ENCODE measurements around the gene PARVA. TPM values are rescaled to one million over a fixed set of nuclear protein-coding genes. Genes with fewer than 3 reads are reported as not detected.
A peak's percentile ranks its signal among the peaks of the same experiment; 100 is the strongest.
"Not testable (repeated sequence)": the region's sequence is repeated elsewhere in the genome, so short reads cannot be mapped to it uniquely, and the experiment has no call there.

Gene PARVA
- total RNA-seq, 1 donor from 2014 or later = 75.4 TPM

DNA sequence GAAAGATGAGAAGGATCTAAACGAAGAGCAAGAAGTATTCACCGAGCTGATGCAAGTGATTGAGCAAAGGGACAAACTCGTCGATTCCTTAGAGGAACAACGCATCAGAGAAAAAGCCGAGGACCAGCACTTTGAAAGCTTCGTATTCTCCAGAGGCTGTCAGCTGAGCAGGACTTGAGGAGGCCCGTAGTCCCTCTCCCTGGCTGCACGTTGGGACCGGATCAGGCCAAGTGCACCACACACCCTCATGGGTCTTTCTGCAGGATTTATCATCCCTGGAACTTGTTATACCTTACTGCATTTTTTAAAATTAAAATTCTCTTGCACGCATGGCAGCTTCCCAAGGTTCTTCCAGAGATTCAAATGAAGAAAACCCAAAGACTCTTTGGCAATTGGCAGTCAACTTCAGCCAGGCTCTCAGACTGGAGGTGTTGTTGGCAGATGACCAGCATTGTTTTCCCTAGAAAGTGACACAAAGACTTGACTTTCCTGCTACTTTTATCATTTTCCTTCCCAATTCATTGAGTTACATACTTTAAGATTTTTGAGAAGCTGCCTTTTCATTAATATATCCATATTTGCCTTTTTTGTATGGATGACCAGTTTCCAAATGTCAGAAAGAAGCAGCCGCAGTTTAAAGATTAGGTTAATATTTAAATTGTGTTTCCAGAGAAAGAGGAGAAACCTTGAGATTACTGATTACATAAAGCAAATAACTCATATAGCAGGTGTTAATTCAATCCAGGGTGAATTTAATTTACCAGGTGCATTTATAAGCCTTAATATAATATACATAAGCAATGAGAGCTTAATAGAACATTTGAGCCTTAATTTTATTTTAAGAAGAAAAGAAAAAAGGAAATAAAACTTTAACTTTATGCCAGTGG, 18.8 kb upstream of the PARVA start:
- Histone ChIP-seq H3K4me1 (no peaks in the 10 kb centered on the region), H3K27ac (replicated peaks) (no peak overlapping the region), H3K4me3 (no peak overlapping the region), H3K9me3 (replicated peaks) (no peaks in the 10 kb centered on the region), H3K27me3 (ENCODE audit: low read depth) (no peaks in the 10 kb centered on the region), H3K36me3 (no peaks in the 10 kb centered on the region)
- intact Hi-C loops (cut with micrococcal nuclease) = no loop called here
- TF ChIP-seq, protein P1, sequence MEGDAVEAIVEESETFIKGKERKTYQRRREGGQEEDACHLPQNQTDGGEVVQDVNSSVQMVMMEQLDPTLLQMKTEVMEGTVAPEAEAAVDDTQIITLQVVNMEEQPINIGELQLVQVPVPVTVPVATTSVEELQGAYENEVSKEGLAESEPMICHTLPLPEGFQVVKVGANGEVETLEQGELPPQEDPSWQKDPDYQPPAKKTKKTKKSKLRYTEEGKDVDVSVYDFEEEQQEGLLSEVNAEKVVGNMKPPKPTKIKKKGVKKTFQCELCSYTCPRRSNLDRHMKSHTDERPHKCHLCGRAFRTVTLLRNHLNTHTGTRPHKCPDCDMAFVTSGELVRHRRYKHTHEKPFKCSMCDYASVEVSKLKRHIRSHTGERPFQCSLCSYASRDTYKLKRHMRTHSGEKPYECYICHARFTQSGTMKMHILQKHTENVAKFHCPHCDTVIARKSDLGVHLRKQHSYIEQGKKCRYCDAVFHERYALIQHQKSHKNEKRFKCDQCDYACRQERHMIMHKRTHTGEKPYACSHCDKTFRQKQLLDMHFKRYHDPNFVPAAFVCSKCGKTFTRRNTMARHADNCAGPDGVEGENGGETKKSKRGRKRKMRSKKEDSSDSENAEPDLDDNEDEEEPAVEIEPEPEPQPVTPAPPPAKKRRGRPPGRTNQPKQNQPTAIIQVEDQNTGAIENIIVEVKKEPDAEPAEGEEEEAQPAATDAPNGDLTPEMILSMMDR (IDR thresholded peaks at IDR 0.05; ENCODE audit: borderline replicate concordance) = no peak
- no peak for DNase-seq

DNA sequence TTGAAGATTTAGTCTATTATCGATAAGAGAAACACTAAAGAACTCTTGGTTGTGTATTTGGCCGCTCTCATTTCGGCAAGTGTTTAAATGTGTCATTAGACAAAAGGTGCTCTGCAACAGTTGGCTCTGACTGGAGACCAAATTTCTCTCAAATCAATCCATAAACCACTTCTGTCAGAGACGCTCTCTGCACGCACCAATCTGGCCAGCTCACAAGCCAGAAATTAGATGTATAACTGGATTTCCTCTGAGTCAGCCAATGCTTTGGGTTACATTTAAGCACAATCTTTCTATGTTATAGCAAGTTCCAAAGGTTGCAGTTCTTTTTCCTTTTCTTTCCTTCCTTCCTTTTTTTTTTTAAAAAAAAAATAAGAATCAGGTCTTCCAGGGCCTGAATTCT, 17.6 kb upstream of the PARVA start:
- Histone ChIP-seq H3K4me3 (no peak overlapping the region), H3K36me3 (no peaks in the 10 kb centered on the region), H3K9me3 (replicated peaks) (no peaks in the 10 kb centered on the region), H3K27me3 (ENCODE audit: low read depth) (no peaks in the 10 kb centered on the region), H3K27ac (replicated peaks) (no peak overlapping the region), H3K4me1 (no peaks in the 10 kb centered on the region)
- no peak for DNase-seq
- TF ChIP-seq, protein P1 (IDR thresholded peaks at IDR 0.05; ENCODE audit: borderline replicate concordance) = no peak
- intact Hi-C loops (cut with micrococcal nuclease) = no loop called here

DNA sequence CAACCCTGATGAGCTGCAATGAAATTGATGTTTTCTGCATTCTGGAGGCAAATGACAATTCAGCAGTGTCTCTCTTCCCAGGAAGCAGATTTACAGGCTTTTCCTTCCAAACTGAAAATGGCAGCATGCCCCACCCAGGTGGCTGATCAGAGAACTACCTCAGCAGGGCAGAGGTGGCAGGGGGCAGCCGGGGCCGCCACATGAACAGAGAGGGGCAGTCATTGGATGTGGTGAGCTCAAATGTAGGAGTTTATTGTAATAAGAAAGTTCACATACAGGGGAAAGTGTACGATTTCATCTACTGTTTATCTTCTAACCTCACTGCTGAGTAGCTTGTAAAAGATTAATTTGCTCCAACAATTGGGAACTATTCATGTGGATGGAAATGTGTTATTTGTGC, 15.7 kb upstream of the PARVA start:
- H3K4me1 ChIP-seq = peaks cover 3% of the 10 kb centered on the region
- no peaks in the 10 kb centered on the region for H3K36me3 ChIP-seq
- intact Hi-C loops (cut with micrococcal nuclease) = no loop called here
- DNase-seq = no peak
- H3K9me3 ChIP-seq (replicated peaks) = no peaks in the 10 kb centered on the region
- no peak overlapping the region for H3K27ac ChIP-seq (replicated peaks)
- H3K4me3 ChIP-seq = no peak overlapping the region
- TF ChIP-seq, protein P1 (IDR thresholded peaks at IDR 0.05; ENCODE audit: borderline replicate concordance) = no peak
- no peaks in the 10 kb centered on the region for H3K27me3 ChIP-seq (ENCODE audit: low read depth)

DNA sequence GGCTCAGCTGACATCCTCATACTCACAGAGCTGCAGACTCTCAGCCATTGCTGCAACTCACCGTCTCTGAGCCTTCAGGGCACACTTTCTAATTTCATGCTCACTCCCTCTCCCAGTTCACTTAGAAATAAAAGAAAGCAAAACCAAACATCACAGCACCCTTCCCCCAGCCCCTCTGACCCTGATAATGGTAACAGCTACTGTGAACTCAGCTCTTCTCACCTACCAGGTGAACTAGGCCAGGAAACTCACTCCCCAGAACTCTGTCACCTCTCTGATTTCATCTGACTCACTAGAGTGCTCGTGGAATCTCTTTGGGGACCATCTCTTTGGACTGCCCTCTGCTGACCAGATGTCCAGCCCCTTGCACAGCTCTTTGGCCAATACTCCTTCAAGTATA, 14.5 kb upstream of the PARVA start:
- Histone ChIP-seq H3K36me3 (no peaks in the 10 kb centered on the region), H3K27me3 (ENCODE audit: low read depth) (no peaks in the 10 kb centered on the region), H3K4me3 (no peak overlapping the region), H3K27ac (replicated peaks) (no peak overlapping the region), H3K9me3 (replicated peaks) (no peaks in the 10 kb centered on the region), H3K4me1 (peaks cover 3% of the 10 kb centered on the region)
- DNase-seq = no peak
- TF ChIP-seq, protein P1 (IDR thresholded peaks at IDR 0.05; ENCODE audit: borderline replicate concordance) = no peak
- intact Hi-C loops (cut with micrococcal nuclease) = no loop called here

DNA sequence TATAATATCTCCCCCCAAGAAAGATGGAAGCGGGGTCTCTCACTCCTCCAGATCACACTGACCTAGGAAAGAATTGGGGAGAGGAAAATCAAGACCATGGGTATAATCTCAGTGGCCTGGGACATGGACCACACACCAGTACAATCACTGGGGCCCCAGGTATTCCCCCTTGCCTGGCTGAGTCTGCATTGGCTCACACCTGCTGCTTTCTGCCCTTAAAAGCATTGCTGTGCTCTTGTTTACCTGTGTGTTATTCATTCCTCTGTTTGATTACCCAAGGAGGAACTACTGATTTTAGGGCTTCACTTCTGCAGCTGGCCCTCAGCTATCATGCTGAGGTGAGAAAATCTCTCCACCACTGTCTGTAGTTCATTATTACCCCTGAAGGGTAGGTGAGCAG, 14.0 kb upstream of the PARVA start:
- intact Hi-C loops (cut with micrococcal nuclease) = no loop called here
- no peak for DNase-seq
- no peak overlapping the region for H3K27ac ChIP-seq (replicated peaks)
- no peaks in the 10 kb centered on the region for H3K9me3 ChIP-seq (replicated peaks)
- H3K4me1 ChIP-seq = peaks cover 3% of the 10 kb centered on the region
- TF ChIP-seq, protein P1 (IDR thresholded peaks at IDR 0.05; ENCODE audit: borderline replicate concordance) = no peak
- no peaks in the 10 kb centered on the region for H3K27me3 ChIP-seq (ENCODE audit: low read depth)
- no peaks in the 10 kb centered on the region for H3K36me3 ChIP-seq
- no peak overlapping the region for H3K4me3 ChIP-seq

DNA sequence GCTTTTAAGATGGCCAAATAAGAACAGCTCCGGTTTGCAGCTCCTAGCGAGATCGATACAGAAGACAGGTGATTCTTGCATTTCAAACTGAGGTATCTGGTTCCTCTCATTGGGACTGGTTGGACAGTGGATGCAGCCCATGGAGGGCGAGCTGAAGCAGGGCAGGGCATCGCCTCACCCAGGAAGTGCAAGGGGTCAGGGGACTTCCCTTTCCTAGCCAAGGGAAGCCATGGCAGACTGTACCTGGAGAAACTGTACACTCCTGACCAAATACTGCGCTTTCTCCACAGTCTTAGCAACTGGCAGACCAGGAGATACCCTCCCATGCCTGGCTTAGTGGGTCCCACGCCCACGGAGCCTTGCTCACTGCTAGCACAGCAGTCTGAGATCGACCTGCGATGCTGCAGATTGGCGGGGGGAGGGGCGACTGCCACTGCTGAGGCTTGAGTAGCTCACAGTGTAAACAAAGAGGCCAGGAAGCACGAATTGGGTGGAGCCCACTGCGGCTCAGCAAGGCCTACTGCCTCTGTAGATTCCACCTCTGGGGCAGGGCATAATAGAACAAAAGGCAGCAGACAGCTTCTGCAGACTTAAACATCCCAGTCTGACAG, 11.3 kb upstream of the PARVA start:
- peak; percentile 32 for DNase-seq
- H3K36me3 ChIP-seq; H3K4me3 ChIP-seq; H3K4me1 ChIP-seq; H3K27ac ChIP-seq (replicated peaks); H3K9me3 ChIP-seq (replicated peaks); H3K27me3 ChIP-seq (ENCODE audit: low read depth); intact Hi-C loops (cut with micrococcal nuclease): not testable (repeated sequence)

DNA sequence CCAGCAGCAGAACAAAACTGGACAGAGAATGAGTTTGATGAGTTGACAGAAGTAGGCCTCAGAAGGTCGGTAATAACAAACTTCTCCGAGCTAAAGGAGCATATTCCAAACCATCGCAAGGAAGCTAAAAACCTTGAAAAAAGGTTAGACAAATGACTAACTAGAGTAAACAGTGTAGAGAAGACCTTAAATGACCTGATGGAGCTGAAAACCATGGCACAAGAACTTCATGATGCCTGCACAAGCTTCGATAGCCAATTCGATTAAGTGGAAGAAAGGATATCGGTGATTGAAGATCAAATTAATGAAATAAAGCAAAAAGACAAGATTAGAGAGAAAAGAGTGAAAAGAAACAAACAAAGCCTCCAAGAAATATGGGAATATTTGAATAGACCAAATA, 10.3 kb upstream of the PARVA start:
- H3K27ac ChIP-seq (replicated peaks); H3K27me3 ChIP-seq (ENCODE audit: low read depth); H3K9me3 ChIP-seq (replicated peaks); DNase-seq; H3K4me1 ChIP-seq; H3K4me3 ChIP-seq; intact Hi-C loops (cut with micrococcal nuclease); H3K36me3 ChIP-seq: not testable (repeated sequence)
